HEK293 (cell line): ENCODE data around the gene SP7.
A peak's percentile ranks its signal among the peaks of the same experiment; 100 is the strongest.

ENCODE experiments used
- OSR2 ChIP-seq: fragments of 450-650 bp; formaldehyde crosslinking; IDR thresholded peaks from 2 replicates; pipeline ENCODE4 v1.5.1; 2016; ENCODE audit warnings: missing biosample characterization, missing genetic modification characterization
- ZBTB26 ChIP-seq: fragments of 450-650 bp; formaldehyde crosslinking; optimal IDR thresholded peaks from 2 replicates; pipeline ENCODE3; 2016; ENCODE audit warnings: missing biosample characterization, mild to moderate bottlenecking, missing genetic modification characterization
- ZNF23 ChIP-seq: fragments of 450-650 bp; formaldehyde crosslinking; IDR thresholded peaks from 2 replicates; pipeline ENCODE4 v1.5.1; 2016; ENCODE audit warnings: missing biosample characterization, missing genetic modification characterization, borderline replicate concordance
- ZNF24 ChIP-seq: fragments of 450-650 bp; formaldehyde crosslinking; IDR thresholded peaks from 2 replicates; pipeline ENCODE4 v1.5.1; 2016; ENCODE audit warnings: missing biosample characterization, missing genetic modification characterization
- ZNF324 ChIP-seq: fragments of 450-650 bp; formaldehyde crosslinking; IDR thresholded peaks from 2 replicates; pipeline ENCODE4 v1.5.1; 2016; ENCODE audit warnings: missing biosample characterization, missing genetic modification characterization
- ZNF366 ChIP-seq: fragments of 450-650 bp; formaldehyde crosslinking; conservative IDR thresholded peaks from 2 replicates; pipeline ENCODE4 v1.5.1; 2016; ENCODE audit warnings: missing biosample characterization, missing genetic modification characterization
- ZNF530 ChIP-seq: fragments of 450-650 bp; formaldehyde crosslinking; IDR thresholded peaks from 2 replicates; pipeline ENCODE4 v1.5.1; 2016; ENCODE audit warnings: low read depth, missing biosample characterization, missing genetic modification characterization
- ZNF600 ChIP-seq: fragments of 450-650 bp; formaldehyde crosslinking; IDR thresholded peaks from 2 replicates; pipeline ENCODE4 v1.5.1; 2016; ENCODE audit warnings: missing biosample characterization, missing genetic modification characterization
- ZNF624 ChIP-seq: fragments of 450-650 bp; formaldehyde crosslinking; IDR thresholded peaks from 2 replicates; pipeline ENCODE4 v1.5.1; 2017; ENCODE audit warnings: missing biosample characterization, missing genetic modification characterization
- ZNF629 ChIP-seq: fragments of 450-650 bp; formaldehyde crosslinking; IDR thresholded peaks from 2 replicates; pipeline ENCODE4 v1.5.1; 2017; ENCODE audit warnings: missing biosample characterization, missing genetic modification characterization
- ZNF768 ChIP-seq: fragments of 450-650 bp; formaldehyde crosslinking; IDR thresholded peaks from 2 replicates; pipeline ENCODE4 v1.5.1; 2018; ENCODE audit warnings: missing biosample characterization, mild to moderate bottlenecking, missing genetic modification characterization
- ZNF843 ChIP-seq: fragments of 450-650 bp; formaldehyde crosslinking; IDR thresholded peaks from 2 replicates; pipeline ENCODE4 v1.5.1; 2016; ENCODE audit warnings: missing biosample characterization, missing genetic modification characterization
- ZSCAN4 ChIP-seq: fragments of 450-650 bp; formaldehyde crosslinking; IDR thresholded peaks from 2 replicates; pipeline ENCODE4 v1.5.1; 2017; ENCODE audit warnings: missing biosample characterization, missing genetic modification characterization
- TF ChIP-seq, protein P1 (sequence below): fragments of 450-650 bp; formaldehyde crosslinking; IDR thresholded peaks from 2 replicates; pipeline ENCODE4 v1.5.1; 2016; ENCODE audit warnings: missing biosample characterization, missing genetic modification characterization
- TF ChIP-seq, protein P2 (sequence below): fragments of 450-650 bp; formaldehyde crosslinking; IDR thresholded peaks from 2 replicates; pipeline ENCODE4 v1.5.1; 2016; ENCODE audit warnings: missing biosample characterization, missing genetic modification characterization
- TF ChIP-seq, protein P3 (sequence below): fragments of 450-650 bp; formaldehyde crosslinking; IDR thresholded peaks from 2 replicates; pipeline ENCODE4 v1.5.1; 2016; ENCODE audit warnings: missing biosample characterization, missing genetic modification characterization
- TF ChIP-seq, protein P4 (sequence below): fragments of 450-650 bp; formaldehyde crosslinking; IDR thresholded peaks from 2 replicates; pipeline ENCODE4 v1.5.1; 2016; ENCODE audit warnings: missing biosample characterization, missing genetic modification characterization
- TF ChIP-seq, protein P5 (sequence below): fragments of 450-650 bp; formaldehyde crosslinking; IDR thresholded peaks from 2 replicates; pipeline ENCODE4 v1.5.1; 2016; ENCODE audit warnings: missing biosample characterization, missing genetic modification characterization
- TF ChIP-seq, protein P6 (sequence below): fragments of 450-650 bp; formaldehyde crosslinking; IDR thresholded peaks from 2 replicates; pipeline ENCODE4 v1.5.1; 2016; ENCODE audit warnings: missing biosample characterization, missing genetic modification characterization

SP7 gene

GRCh38 chr12:53299454-53300180, 36.5 kb downstream of the SP7 start, which contains the start of gene MYG1 (continued):
- TF ChIP-seq, protein P1, sequence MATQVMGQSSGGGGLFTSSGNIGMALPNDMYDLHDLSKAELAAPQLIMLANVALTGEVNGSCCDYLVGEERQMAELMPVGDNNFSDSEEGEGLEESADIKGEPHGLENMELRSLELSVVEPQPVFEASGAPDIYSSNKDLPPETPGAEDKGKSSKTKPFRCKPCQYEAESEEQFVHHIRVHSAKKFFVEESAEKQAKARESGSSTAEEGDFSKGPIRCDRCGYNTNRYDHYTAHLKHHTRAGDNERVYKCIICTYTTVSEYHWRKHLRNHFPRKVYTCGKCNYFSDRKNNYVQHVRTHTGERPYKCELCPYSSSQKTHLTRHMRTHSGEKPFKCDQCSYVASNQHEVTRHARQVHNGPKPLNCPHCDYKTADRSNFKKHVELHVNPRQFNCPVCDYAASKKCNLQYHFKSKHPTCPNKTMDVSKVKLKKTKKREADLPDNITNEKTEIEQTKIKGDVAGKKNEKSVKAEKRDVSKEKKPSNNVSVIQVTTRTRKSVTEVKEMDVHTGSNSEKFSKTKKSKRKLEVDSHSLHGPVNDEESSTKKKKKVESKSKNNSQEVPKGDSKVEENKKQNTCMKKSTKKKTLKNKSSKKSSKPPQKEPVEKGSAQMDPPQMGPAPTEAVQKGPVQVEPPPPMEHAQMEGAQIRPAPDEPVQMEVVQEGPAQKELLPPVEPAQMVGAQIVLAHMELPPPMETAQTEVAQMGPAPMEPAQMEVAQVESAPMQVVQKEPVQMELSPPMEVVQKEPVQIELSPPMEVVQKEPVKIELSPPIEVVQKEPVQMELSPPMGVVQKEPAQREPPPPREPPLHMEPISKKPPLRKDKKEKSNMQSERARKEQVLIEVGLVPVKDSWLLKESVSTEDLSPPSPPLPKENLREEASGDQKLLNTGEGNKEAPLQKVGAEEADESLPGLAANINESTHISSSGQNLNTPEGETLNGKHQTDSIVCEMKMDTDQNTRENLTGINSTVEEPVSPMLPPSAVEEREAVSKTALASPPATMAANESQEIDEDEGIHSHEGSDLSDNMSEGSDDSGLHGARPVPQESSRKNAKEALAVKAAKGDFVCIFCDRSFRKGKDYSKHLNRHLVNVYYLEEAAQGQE: 0 out of 2 replicates have a peak, but pooled peaks have one; percentile 47
- TF ChIP-seq ZNF600 (tag by site-specific recombination) (peak; percentile 85), ZBTB26 (tag by site-specific recombination) (peak; percentile 81), ZNF324 (tag by site-specific recombination) (peak; percentile 72), ZSCAN4 (tag by site-specific recombination) (peak; percentile 21; the same call in 1 of the 2 replicates), ZNF366 (tag by site-specific recombination) (no peak), ZNF629 (tag by site-specific recombination) (peak; percentile 76), ZNF843 (tag by site-specific recombination) (peak; percentile 73), ZNF768 (tag by site-specific recombination) (no peak), ZNF23 (no peak), ZNF24 (tag by site-specific recombination) (peak; percentile 58; the same call in 1 of the 2 replicates), ZNF624 (tag by site-specific recombination) (no peak), ZNF530 (no peak), OSR2 (peak; percentile 67)
- TF ChIP-seq, protein P2, sequence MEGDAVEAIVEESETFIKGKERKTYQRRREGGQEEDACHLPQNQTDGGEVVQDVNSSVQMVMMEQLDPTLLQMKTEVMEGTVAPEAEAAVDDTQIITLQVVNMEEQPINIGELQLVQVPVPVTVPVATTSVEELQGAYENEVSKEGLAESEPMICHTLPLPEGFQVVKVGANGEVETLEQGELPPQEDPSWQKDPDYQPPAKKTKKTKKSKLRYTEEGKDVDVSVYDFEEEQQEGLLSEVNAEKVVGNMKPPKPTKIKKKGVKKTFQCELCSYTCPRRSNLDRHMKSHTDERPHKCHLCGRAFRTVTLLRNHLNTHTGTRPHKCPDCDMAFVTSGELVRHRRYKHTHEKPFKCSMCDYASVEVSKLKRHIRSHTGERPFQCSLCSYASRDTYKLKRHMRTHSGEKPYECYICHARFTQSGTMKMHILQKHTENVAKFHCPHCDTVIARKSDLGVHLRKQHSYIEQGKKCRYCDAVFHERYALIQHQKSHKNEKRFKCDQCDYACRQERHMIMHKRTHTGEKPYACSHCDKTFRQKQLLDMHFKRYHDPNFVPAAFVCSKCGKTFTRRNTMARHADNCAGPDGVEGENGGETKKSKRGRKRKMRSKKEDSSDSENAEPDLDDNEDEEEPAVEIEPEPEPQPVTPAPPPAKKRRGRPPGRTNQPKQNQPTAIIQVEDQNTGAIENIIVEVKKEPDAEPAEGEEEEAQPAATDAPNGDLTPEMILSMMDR: peak; percentile 84
- TF ChIP-seq, protein P3, sequence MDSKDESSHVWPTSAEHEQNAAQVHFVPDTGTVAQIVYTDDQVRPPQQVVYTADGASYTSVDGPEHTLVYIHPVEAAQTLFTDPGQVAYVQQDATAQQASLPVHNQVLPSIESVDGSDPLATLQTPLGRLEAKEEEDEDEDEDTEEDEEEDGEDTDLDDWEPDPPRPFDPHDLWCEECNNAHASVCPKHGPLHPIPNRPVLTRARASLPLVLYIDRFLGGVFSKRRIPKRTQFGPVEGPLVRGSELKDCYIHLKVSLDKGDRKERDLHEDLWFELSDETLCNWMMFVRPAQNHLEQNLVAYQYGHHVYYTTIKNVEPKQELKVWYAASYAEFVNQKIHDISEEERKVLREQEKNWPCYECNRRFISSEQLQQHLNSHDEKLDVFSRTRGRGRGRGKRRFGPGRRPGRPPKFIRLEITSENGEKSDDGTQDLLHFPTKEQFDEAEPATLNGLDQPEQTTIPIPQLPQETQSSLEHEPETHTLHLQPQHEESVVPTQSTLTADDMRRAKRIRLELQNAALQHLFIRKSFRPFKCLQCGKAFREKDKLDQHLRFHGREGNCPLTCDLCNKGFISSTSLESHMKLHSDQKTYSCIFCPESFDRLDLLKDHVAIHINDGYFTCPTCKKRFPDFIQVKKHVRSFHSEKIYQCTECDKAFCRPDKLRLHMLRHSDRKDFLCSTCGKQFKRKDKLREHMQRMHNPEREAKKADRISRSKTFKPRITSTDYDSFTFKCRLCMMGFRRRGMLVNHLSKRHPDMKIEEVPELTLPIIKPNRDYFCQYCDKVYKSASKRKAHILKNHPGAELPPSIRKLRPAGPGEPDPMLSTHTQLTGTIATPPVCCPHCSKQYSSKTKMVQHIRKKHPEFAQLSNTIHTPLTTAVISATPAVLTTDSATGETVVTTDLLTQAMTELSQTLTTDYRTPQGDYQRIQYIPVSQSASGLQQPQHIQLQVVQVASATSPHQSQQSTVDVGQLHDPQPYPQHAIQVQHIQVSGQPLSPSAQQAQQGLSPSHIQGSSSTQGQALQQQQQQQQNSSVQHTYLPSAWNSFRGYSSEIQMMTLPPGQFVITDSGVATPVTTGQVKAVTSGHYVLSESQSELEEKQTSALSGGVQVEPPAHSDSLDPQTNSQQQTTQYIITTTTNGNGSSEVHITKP: peak; percentile 99
- TF ChIP-seq, protein P4, sequence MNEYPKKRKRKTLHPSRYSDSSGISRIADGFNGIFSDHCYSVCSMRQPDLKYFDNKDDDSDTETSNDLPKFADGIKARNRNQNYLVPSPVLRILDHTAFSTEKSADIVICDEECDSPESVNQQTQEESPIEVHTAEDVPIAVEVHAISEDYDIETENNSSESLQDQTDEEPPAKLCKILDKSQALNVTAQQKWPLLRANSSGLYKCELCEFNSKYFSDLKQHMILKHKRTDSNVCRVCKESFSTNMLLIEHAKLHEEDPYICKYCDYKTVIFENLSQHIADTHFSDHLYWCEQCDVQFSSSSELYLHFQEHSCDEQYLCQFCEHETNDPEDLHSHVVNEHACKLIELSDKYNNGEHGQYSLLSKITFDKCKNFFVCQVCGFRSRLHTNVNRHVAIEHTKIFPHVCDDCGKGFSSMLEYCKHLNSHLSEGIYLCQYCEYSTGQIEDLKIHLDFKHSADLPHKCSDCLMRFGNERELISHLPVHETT (tag by site-specific recombination): peak; percentile 65; the same call in 1 of the 2 replicates
- TF ChIP-seq, protein P5, sequence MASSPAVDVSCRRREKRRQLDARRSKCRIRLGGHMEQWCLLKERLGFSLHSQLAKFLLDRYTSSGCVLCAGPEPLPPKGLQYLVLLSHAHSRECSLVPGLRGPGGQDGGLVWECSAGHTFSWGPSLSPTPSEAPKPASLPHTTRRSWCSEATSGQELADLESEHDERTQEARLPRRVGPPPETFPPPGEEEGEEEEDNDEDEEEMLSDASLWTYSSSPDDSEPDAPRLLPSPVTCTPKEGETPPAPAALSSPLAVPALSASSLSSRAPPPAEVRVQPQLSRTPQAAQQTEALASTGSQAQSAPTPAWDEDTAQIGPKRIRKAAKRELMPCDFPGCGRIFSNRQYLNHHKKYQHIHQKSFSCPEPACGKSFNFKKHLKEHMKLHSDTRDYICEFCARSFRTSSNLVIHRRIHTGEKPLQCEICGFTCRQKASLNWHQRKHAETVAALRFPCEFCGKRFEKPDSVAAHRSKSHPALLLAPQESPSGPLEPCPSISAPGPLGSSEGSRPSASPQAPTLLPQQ: peak; percentile 99
- TF ChIP-seq, protein P6, sequence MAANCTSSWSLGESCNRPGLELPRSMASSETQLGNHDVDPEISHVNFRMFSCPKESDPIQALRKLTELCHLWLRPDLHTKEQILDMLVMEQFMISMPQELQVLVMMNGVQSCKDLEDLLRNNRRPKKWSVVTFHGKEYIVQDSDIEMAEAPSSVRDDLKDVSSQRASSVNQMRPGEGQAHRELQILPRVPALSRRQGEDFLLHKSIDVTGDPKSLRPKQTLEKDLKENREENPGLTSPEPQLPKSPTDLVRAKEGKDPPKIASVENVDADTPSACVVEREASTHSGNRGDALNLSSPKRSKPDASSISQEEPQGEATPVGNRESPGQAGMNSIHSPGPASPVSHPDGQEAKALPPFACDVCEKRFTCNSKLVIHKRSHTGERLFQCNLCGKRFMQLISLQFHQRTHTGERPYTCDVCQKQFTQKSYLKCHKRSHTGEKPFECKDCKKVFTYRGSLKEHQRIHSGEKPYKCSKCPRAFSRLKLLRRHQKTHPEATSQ (tag by site-specific recombination): no peak
